Heart left ventricle (tissue), 13 donors: ENCODE data around the gene XXYLT1.

Experiments
- CTCF ChIP-seq, 12 donors: fragments of 200-600 bp; sonication (generic) in 4 of 12; IDR thresholded peaks; one replicate each; pipeline versions ENCODE4 v1.5.0 to v1.8.0; 2018 to 2022; ENCODE audit warnings: antibody characterized with exemption in 12 of 12, mild to moderate bottlenecking in 5 of 12
- POLR2A ChIP-seq, 2 donors: fragments of 450-650 bp; IDR thresholded peaks; one replicate each; pipeline ENCODE4 v1.6.1; 2017; ENCODE audit warnings: antibody characterized with exemption in 2 of 2, mild to moderate bottlenecking in 2 of 2, moderate library complexity in 2 of 2
- donor health status: ischemic (EF 13 %, LVEDD 7.1; RV severe dilation, severe dysfunction).
- donor health status: DM: no; HTN: yes; CAD: no.
- donor health status: DM: no; HTN: no; CAD: no.
- donor health status: ischemic (EF 25% LVEDD 6.9; RV normal size, moderate dysfunction).
- donor health status: ischemic (EF 25% LVEDD 5.7; RV mildly dilated, moderate dysfunction).
- donor health status: ischemic (EF 35%, LVEDD 5.7; RV mildly dilated, moderate dysfunction).
- donor health status: nonischemic (EF 11% LVEDD 7.7; RV severe dilation, severe dysfunction).
- donor health status: DM: yes; HTN: yes; CAD: no.
- donor health status: PGD.
- donor health status: ischemic (EF 29% LVEDD 5.4; RV normal size, mild dysfunction).
- donor health status: nonischemic (EF 23%, LVEDD 6.1; RV moderate dilation, normal function).

DNA sequence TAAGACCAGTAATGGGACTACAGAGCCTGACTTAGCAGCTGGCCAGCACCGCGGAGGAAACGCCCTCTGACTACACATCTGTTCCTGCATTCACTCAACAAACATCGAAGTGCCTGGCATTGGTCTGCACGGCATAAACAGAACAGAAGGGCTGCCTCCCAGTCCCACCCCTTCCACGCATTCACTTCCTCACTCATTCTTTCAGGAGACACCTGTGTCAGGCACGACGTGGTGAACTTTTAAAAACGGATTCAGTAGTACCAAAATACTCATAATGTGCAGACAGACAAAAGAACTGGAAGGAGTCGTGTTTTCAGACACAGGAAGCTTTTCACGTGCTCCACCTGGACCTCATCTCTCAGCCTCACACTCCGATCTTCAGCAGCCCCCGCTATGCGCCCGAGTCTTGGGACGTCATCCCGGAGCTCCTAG, 123.3 kb downstream of the XXYLT1 start:
- no peak for TF ChIP-seq POLR2A (IDR thresholded peaks at IDR 0.05)
- TF ChIP-seq CTCF (IDR thresholded peaks at IDR 0.05): no peak
